SIG-M5 (cell line): Measurements from ENCODE around the gene POFUT2.
"Not testable (repeated sequence)": the region's sequence is repeated elsewhere in the genome, so short reads cannot be mapped to it uniquely, and the experiment has no call there.

Experiments
- DNase-seq: peaks from one replicate; lab custom pipeline; 2025; lab: John Stamatoyannopoulos, UW

POFUT2 gene

DNA sequence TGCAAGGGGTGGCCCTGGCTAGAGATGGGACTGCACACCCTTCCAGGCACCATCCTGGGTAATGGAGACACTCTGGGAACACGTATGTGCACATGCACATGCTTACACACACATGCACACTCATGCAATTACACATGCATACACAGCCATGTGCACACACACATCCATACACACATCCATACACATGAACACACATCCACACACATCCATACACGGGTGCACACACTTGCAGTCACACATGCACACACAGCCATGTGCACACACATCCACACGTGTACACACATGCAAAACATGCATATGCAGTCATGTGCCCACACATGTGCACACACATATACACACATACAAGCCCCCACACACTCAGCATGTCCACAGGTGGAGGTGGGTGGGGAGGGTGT is 22.3 kb upstream of the POFUT2 start:
- DNase-seq: no peak

DNA sequence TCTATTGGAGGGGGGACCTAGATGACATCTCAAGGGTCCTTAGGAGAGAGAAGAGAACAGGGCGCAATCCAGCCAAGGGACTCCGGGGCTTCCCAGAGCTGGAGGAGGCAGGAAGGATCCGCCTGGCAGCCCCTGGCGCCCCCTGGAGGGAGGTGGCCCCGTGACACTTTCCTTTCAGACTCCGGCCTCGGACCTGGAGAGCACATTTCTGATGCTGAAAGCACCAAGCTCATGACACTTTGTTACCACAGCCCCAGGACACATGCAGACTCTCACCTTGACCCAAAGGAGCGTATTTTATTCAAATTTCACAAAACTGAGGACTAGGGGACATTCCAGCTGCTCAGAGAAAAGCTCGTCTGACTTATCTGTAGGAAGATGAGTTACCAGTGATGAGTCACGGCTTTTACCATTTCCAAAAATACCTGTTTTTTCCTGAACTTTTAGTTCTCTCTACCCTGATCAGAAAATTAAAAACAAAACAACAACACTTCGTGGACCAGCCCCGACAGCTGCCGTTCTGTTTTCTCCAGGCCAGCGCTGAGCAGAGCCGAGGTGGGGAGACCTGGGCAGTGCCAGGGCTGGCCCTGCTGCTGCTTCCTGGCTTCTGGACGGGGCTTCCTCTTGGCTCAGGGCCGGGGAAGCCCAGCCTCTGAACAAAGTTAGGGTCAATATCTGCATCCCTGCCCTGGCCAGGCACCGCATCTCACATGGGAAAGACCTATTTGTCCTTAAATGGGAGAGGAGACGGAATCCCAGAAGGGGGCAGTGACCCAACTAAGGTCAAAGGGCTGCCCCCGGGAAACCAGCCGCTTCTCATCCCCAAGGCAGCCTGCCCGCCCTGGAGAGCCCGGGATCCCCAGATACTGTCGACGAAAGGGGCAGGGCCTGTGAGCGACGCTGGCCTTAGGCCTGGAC is 21.6 kb upstream of the POFUT2 start:
- DNase-seq: no peak

DNA sequence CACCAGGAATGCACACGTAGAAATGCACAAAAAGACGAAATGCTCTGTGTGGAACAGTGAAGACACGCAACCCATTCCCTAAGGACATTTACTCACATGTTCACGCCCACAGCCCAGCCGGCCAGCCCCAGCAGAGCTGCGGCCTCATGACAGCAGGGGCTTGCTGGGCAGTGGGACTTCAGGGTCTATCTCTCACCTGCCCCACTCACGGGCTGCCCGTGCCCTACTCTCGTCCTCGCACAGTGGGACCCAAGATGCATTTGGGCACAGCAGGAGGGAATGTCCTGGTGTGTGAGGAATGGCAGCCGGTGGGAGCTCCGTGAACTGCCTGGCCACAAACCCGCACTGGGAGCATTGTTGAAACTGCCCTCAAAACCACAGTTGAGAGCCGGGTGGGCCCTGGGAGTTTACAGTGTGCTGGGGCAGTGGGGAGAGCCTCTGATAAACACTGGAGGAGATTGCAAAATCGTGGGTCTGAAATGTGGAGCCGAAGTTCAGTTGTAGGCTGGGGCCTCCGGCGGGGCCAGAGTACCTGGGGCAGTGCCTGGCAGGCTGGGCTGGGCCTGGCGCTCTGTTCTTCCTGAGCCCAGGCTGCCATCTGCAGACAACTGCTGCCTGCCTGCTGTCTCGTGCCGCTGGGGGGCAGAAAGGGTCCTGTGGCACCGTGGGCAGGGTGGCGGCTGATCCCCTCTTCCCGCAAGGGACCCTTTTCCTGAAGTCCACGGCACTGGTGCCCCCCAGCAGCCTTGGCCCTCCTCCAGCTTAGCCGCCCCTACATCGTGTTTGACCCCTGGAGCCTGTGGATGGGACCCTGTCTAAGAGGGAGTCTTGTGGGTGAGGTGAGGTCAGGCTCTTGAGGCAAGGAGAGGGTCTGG is 20.7 kb upstream of the POFUT2 start:
- no peak for DNase-seq

DNA sequence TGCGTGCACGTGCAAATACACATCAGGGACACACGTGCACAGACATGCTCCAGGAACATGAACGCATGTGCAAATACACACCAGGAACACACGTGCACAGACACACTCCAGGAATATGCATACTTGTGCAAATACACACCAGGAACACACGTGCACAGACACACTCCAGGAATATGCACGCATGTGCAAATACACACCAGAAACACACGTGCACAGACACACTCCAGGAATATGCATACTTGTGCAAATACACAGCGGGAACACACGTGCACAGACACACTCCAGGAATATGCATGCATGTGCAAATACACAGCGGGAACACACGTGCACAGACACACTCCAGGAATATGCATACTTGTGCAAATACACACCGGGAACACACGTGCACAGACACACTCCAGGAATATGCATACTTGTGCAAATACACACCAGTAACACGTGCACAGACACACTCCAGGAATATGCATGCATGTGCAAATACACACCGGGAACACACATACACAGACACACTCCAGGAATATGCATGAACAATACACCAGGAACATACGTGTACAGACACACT is 20.0 kb upstream of the POFUT2 start:
- DNase-seq: not testable (repeated sequence)

DNA sequence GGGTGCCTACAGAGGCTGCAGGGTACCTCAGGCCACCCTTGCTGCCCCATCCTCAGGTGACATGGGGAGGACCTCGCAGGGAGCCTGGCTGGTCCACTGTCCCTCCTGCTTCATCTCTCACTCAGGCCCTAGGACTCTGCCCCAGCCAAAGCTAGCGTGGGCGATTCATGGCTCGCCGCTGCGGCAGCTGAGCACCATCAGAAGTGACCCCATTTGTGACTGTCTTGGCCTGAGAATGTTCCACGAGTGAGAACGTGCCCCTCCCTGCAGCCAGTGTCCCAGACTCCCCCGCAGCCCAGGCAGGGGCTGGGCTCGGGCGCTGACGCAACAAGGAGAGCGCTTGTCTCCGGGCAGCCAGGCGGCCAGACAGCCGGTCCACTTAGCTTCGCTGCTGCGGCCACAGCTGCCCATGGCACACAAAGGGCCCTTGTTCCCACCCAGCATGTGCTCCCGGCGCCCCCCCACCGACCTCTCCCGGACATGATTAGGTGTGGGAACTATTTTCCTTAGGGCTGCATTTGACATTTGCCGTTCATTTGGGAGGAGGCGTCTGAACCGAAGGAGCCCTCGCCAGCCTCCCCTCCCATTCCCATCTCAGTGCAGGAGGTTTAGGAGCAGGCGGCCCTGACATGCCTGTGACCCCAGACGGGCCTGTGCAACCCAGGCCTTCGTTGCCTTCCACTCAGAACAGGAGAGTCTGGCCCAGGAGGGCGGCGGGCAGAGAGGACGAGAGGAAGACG is 19.3 kb upstream of the POFUT2 start:
- no peak for DNase-seq

DNA sequence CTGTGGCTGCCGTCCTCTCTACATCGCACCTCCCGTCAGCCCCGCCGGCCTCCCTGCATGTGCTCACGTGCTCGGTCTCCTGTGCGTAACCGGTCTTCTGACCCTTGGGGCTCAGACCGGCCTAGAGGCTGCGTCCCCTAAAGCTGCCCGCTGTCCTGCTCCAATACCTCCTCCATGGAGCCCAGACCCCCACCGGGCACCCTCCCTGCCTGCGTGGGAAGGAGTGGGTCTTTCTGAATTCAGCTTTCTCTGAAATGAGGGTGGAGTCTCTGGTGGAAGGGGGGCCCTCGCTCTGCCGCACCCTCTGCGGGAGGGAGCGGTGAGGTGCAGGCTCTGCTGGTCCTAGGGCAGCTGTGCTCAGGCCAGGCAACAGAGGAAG is 18.7 kb upstream of the POFUT2 start:
- DNase-seq: no peak

DNA sequence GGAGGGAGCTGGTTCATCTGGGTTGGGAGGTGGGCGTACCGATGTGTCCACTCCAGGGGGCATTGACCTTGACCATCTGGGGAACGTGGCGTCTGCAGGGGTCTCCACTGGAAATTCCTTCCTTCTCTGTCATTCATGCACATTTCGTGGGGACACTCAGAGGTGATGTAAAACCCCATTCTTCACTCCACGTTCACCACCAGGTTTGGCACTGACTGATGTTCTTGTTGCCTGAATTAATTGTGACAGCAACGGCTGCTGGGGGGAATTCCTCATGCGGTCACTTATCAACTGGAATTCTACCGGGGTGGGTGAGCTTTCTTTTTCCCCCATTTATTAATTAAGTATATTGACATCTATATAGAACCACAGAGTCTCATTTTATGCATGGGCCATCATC is 18.1 kb upstream of the POFUT2 start:
- DNase-seq: no peak

DNA sequence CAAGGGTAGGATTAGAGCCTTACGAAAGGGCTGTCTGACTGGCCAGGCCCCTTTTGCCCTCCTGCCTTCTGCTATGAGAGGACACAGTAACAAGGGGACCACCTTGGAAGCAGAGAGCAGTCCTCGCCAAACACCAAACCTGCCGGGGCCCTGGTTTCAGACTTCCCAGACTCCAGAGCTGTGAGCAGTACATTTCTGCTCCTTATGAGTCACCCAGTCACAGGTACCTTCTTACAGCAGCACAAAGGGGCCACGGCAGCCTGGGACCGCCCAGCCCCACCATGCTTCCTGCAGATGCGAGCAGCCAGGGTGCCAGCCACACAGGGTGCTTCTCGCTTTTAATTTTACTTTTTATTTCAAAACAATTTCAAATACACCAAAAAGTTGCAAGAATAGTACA is 17.2 kb upstream of the POFUT2 start:
- DNase-seq: no peak

DNA sequence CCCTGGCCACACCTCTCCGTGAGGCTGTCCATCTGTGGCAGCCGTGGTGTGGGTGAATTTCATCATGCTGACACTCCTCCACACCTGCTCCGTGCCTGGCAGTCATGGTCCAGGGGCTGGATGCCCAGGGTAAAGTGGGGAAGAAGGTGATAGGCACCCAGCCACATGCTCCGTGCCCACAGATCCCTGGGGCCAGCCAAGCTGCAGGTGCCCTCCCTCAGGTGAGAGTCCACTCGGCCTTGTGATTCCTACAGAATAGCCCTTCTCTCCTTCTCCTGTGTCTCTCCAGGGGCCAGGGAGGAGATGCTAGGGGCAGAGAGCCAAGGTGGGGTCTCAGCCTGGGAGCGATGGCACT is 16.8 kb upstream of the POFUT2 start:
- DNase-seq: no peak

DNA sequence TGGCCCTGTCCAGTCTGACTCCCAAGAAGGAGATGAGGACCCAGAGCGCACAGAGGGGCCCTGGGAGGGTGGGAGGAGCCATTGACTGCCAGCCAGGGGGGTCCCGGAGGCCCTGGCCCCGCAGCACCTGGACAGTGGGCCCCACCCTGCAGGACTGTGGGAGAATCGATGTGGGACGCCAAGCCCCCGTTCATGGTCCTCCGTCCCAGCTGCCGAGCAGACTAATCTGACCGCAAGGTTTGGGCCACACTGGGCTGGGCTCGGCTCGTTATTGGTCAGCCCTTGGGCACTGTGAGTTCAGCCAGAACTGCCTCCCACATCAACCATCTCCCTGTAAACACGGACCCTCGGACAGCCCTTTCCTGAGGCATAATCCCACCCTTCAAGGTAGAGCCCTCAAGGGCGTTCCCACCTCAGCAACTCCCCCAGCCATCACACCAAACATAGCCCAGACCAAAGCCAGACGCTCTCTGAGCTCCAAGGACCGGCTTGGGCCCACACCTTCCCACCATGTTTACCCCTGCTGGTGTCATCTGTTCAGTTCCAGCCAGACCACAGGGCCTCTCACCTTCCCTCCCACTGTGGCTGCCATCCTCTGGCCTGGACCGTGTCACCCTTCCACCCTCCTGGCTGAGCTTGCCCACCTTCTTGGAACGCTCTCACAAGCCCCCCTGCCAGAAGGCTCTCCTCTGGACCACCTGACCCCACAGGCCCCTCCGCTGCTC is 16.2 kb upstream of the POFUT2 start:
- no peak for DNase-seq

DNA sequence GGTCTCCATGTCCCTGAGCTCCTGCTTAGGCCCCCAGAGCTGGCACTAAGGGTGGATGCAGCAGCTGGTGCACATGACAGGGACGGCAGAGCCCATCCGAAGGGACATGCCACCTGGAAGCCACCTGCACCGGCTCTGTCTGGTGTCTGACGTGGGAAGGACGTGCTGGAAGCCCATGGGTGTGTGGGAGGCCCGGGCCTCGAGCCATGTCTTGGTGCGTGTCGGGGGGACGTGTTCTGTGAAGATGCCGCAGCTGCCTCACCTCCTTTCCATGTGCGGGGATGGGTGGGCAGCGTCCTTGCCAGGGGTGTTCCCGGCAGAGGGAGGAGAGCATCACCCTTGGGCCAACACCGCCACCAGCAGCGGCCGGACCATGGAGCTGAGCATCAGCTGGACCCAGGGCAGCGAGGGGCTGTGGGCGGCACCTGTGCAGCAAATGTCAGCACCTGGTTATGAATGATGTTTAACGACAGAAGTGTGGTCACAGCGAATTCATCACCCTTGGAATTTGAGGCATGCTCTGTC is 15.5 kb upstream of the POFUT2 start:
- no peak for DNase-seq

DNA sequence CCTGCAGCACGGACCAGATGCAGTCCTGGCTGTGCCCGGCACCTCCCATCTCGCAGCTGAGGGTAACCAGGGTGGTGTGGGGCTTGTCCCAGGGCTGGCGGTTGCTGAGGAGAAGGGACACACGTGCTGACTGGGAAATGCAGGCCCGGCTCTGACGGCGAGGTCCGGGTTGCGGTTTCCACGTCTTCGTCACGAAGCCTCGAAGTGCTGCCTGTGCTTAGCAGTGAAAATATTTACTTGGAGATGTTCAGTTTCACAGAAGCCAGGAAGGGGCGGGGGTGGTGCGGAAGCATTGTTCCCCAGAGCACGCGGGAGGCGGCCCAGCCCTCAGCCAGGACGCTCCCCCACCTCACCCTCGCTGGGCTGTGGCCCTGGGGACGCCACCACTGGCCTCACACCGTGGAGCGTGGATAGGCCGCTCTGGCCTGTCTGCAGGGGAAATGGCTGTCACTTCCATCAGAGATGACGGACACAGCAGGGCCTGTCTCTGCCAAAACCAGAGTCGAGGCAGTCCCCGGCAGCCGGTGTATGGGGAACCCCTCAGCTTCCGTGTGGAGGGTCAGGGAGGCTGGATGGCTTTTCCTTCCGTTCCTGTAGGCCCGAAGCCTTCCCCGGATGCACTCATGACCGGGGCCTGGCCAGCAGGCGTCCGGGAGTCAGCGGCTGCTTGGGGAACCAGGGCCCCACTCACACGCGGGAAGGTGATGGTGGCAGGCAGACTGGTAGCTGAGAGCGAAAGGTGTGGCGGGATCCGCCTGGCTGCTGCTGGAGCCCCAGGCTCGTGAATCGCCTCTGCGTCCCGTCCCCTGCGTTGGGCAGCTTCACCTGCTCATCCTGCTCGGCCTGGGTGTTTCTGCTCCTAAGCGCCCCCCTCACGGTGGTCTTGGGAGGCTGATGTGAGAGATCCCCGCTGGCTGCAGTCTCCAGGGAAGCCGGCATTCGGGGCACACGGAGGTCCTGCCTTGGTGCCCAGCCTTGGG is 14.7 kb upstream of the POFUT2 start:
- no peak for DNase-seq

DNA sequence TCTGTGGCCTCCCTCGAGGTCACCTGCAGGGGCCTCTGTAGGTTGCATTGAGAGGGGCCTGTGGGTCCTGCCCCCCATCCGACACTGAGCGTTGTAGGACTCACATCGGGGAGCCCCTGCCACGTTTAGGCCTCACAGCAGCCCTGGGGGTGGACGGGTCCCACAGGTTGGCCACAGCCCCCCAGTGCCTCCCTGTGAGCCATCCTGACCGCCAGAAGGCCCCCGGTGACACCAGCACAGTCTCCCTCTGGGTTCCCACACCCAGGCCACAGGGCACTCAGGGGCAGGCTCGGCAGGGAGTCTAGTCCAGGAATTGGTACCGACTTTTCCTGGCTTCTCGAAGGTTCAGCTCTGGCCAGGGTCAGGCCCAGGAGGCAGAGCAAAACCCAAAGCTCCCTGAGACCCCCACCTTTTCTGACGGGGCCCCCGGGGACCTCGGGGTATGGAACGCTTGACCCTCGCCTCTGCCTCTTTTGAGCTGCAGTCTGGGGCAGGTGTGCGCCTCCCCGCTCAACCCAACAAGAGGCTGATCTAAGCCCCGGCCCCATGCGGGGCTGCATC is 13.9 kb upstream of the POFUT2 start:
- no peak for DNase-seq

DNA sequence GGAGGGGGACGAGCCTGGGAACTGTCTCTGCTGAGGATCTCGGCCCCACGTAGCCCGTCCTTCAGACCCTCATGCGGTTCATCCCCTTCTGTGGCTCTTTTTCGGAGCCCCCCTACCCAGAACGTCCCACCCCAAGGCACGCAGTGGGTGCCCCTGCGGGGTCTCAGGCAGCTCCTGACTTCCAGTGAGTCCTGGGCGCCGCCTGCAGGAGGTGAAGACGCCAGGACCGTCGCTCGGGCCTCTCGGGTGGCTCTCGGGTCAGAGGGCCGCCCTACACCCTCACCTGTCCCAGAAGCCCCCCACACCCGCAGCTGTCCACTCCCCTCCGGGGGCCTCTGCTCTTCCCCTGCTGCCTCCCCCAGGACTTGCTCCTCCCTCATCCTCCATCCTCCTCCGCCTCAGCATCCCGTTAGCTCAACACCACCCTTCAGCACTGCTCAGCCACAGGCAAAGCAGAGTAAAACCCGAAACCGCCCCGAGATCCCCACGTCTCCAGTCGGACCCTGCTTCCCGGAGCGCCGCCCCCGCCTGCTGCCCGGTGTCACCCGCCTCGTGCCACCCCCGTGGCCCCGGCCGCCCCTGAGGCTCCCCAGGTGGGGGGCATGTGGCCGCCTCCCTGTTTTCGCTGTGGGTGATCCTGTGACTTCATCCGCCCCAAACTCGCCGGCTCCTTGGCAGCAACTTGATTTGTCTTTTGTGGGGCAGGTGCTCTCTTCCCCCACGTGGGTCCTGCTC is 13.3 kb upstream of the POFUT2 start:
- no peak for DNase-seq

DNA sequence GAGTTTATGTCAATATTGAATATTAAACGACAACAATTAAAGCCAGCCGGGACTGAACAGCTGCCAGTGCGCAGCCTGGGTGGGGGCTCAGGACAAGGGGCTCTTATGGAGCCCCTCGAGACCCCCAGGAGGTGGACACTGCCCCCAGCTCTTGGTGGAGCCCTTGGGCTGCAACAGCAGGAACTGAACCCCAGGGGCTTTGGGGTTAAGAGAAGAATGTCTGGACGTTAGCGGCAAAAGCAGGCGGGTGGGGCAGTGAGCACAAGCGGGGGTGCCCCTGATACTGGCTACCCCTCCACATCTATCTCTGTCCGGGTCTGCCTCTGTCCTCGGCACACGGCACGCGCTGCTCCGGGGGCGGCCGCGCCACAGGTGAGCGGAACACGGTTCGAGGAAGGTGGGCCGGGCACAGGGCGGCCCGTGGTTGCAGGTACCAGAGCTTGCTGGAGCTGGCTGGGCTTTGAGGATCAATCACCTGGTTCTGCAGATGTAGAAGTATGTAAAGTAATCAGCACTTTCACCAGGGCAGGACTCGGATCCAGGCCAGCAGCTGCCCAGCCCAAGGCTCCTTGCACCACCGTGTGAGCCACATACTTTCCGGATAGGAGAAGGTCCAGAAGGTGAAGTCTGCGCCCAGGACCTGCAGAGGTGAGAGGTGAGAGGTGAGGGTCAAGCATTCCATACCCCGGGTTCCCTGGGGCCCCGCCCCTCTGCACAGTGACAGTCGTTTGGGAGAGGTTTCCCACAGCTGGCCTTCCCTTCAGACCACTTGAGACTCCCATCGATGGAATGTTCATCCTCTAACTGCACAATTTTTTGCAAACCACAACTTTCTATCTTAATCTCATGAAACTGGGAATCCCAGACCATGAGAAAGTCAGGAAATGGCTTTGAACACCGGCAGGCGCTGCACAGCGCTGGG is 12.4 kb upstream of the POFUT2 start:
- no peak for DNase-seq

DNA sequence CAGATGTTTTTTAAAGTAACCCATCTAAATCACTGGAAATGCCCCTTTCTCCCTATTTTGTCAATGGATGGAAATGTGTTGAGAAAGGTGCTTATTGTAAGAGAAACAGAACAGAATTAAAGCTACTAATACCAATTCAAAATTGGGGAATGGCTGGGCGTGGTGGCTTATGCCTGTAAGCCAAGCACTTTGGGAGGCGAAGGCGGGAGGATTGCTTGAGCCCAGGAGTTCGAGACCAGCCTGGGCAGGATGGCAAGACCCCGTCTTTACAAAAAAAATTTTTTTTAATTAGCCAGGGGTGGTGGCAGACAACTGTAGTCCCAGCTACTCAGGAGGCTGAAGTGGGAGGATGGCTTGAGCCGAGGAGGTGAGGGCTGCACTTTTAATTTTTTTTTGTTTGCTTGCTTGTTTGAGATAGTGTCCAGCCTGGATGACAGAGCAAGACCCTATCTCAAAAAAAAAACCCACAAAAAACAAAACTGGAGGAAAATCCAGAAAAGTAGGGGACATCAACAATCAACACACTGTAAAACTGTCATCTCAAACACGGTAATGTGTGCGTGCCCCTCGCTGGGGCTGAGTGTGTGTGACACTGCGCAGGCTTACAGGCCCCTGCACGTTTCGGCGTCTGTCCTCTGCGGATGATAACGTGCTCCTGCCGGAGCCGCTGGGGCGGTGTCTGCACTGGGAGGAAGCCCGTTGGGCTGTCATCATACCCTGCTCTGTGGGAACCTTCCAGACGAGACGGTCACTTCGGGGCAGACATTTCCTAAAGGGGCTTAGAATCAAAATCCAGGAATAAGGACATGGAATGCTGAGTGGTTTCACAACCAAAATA is 11.6 kb upstream of the POFUT2 start:
- DNase-seq: no peak

DNA sequence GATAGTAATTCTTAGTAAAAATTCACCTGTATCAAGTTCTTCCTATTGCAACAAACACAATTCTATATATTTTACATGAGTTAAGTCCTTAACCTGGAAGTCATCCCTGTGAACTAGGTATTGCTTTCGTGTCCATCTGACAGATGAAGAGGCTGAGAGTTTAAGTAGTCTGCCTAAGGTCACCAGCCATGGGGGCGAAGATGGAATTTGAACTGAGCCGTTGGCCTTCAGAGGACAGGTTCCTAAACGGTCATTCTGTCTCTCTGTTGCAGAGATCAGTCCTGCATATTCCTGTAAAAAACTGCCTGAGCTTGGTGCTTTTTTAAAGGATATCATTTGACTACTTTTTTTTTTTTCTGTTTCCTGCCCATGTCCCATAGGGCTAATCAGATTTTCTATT is 10.2 kb upstream of the POFUT2 start:
- no peak for DNase-seq
